Fibroblast of skin of left quadriceps (primary cell): ENCODE measurements around the gene SEC14L5.

ENCODE experiments used
- DNase-seq, 2 experiments: peaks; one replicate each; pipeline ENCODE4 v3.0.0-alpha.2; 2013; ENCODE audit warnings: low read depth in 2 of 2

Gene SEC14L5

GRCh38 chr16:4957720-4958509 is at the start of gene SEC14L5:
SEC14L5 (plus strand) TSS chr16:4958330; CDS start chr16:4959324, 994 bp downstream.
- DNase-seq: peak; percentile 94 to 95

GRCh38 chr16:4908854-4909401 is 49.2 kb upstream of the SEC14L5 start:
- no peak for DNase-seq

GRCh38 chr16:4909825-4910224 is 48.3 kb upstream of the SEC14L5 start:
- DNase-seq: no peak

DNA sequence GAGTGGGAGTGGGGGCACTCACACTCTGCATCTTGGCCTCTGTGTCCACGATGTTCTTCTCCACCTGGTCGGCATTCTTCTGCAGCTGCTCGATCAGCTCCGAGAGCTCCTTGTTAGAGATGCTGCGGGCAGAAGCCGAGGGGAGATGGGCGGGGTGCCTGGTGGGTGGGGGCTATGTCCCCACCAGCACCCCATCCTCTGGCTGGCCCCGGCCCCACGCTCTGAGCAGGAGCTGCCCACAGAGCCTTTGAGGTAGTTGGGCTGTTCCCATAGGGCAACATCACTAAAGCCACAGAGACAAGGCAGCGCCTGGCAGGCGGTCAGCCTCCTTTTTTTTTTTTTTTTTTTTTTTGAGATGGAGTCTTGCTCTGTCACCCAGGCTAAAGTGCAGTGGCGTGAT is 47.3 kb upstream of the SEC14L5 start:
- no peak for DNase-seq

DNA sequence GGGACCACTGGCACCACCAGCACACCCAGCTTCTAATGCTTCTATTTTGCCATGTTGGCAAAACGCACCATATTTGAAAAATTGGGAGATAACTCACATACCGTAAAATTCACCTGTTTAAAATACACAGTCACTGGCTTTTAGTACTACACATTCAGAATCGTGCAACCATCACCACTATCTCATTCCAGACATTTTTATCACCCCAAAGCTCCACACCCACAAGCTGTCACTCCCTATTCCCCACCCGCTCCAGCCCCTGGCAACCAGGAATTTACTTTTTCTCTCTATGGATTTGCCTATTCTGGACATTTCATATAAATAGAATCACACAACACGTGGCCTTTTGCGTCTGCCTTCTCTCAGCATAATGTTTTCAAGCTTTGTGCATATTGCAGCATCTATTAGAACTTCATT is 46.2 kb upstream of the SEC14L5 start:
- no peak for DNase-seq

DNA sequence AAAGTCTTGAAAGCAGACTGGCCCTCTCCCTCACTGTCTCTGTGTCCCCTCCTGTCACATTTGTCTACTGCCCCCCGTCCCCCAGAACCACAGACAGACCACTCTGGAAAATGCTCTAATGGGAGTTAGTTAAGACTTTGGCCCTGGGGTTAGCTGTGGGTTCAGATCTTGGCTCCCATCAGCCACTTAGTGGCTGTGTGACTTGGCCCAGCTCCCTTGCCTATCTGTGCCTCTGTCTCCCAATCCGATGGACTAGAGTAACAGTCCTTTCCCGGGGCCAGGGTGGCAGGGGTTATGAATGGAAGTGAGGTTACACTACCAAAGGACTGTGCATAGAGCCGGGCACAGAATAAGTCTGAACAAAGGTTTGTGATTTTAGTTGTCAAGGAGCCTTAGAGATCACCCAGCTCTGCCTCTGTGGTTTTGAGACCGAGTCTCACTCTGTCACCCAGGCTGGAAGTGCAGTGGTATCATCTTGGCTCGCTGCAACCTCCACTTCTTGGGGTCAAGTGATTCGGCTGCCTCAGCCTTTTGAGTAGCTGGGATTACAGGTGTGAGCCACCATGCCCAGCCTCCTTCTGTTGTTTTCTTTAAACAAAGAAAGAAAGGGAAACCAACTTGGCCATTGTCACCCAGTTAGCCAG is 44.9 kb upstream of the SEC14L5 start:
- DNase-seq: no peak

DNA sequence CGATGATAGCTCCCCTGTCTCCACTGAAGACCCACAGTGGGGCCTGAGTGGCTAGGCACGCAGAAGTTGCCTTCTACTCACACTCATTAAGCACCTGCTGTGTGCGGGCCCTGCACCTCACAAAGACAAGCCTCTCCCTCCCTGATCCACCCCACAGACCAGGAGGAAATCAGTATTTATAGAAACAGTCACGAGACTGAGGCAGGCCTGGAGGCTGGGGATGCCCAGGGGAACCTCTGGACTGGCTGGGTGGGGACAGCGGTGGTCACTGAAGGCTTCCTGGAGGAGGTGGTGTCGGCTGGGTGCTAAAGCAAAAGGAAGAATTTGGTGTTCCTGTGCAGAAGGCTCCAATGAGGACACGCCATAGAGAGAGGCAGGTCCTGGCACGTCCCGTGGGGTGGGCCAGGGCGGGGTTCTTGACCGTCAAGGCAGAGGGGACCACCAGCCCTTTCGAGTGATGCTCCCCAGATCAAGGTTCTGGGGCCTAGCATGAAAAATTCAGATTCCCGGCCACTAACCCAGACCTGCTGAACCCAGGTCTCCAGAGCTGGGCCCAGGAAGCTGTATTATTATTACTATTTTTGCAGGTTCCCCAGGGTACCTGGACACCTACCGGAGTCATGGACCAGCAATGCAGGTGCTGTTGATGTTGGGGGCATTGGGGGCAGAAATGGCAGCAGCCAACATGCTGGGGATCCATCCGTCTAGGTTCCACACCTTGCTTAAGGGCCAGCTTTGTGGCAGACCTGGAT is 44.2 kb upstream of the SEC14L5 start:
- no peak for DNase-seq

GRCh38 chr16:4914528-4915225 is 43.5 kb upstream of the SEC14L5 start:
- no peak for DNase-seq

- DNase-seq: peak; percentile 37 to 44
Measured at GRCh38 chr16:4915226-4915761, 42.8 kb upstream of the SEC14L5 start.

- DNase-seq: peak in 1 of 2 experiments; percentile 12
Measured at GRCh38 chr16:4917117-4917516, 41.0 kb upstream of the SEC14L5 start.

DNA sequence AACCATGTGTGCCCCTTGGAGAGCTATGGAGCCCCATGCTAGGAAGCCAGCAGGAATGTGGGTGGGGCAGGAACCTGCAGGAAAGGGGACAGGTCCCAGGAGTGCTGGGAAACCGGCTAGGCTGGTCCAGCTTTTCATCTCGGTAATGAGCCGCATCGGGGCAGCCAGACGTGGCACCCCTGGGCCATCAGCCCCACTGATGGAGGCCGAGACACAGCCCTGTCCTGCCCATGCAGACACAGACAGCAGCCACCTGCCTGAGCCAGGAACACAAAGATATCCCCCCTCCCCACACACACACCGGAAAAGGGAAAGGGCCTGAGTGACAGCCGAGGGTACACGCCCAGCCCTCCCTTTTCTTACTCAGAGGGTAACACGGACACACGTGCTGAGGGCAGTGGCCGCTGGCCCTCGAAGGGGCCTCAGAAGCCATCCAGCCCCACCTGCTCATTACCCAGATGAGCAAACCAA is 39.3 kb upstream of the SEC14L5 start:
- DNase-seq: no peak

- DNase-seq: no peak
Measured at GRCh38 chr16:4920826-4921225, 37.3 kb upstream of the SEC14L5 start.

GRCh38 chr16:4922721-4923342 is 35.3 kb upstream of the SEC14L5 start:
- DNase-seq: no peak

DNA sequence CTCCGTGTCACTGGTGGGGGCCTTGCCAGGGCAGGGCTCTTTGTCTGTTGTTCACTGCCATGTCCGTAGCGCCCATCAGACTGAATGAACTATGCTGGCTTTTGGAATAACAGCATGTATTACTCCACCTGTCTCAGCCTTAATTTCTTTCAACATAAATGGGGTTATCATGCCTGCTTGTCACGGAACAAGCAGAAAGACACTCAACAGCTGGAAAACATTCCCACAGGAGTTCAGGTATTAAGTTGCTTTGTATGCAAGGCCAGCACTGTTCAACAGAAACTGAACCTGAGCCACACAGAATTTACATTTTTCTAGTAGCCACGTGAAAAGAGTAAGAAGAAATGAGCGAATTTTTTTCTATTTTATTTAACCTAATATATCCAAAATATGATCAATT is 34.3 kb upstream of the SEC14L5 start:
- no peak for DNase-seq

GRCh38 chr16:4924593-4925292 is 33.4 kb upstream of the SEC14L5 start:
- no peak for DNase-seq

GRCh38 chr16:4925293-4925607 is 32.9 kb upstream of the SEC14L5 start:
- no peak for DNase-seq

DNA sequence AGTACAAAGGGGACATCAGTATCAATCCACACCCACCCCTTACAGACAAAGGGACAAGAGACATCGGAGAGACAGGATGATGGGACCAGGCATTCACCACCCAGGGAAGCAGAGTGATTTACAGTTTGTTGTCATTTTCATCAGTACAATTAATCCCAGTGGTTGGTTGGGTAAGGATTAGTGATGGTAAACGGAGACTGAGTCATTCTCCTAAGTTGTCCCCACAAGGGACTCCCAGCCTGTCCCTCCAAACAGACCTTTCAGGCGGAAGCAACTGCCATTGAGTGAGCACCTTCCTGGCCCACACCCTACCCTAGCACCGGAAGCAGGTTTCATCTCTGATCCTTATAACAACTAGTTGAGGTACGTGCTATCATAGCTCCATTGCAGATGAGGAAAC is 32.3 kb upstream of the SEC14L5 start:
- no peak for DNase-seq

DNA sequence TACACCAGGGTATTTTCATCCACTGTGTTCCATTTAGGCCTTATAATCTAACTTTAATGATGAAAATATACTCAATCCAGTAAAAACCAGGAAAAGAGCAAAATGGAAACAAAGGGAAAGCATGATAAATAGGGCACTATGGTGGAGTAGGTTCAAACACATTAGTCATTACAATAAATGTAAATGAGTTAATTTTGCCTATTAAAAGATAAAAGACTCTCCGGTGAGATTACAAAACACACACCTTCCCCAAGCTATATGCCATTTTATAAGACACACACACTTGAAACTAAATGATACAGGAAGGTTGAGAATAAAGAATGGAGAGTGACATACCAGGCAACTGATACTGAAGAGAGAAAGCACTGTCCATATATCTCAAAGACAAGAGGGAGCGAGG is 31.2 kb upstream of the SEC14L5 start:
- no peak for DNase-seq

GRCh38 chr16:4927661-4928060 is 30.5 kb upstream of the SEC14L5 start:
- DNase-seq: no peak

GRCh38 chr16:4928227-4928626 is 29.9 kb upstream of the SEC14L5 start:
- DNase-seq: no peak
